HG03280 (cell line): ENCODE data around the gene SCAPER.
"Not testable (repeated sequence)": the region's sequence is repeated elsewhere in the genome, so short reads cannot be mapped to it uniquely, and the experiment has no call there.

Experiments
- ATAC-seq: cut with Tn5 transposase; IDR thresholded peaks from one replicate; pipeline ENCODE4 v1.9.1; 2021; ENCODE audit warnings: mild to moderate bottlenecking, moderate library complexity; ENCODE audit not compliant: unreplicated experiment

SCAPER gene

GRCh38 chr15:76433036-76433435 is 472.1 kb downstream of the SCAPER start:
- ATAC-seq = not testable (repeated sequence)

GRCh38 chr15:76432604-76433003 is 472.5 kb downstream of the SCAPER start:
- no peak for ATAC-seq

GRCh38 chr15:76431971-76432370 is 473.2 kb downstream of the SCAPER start:
- no peak for ATAC-seq

GRCh38 chr15:76430711-76431110 is 474.4 kb downstream of the SCAPER start:
- ATAC-seq = not testable (repeated sequence)

GRCh38 chr15:76429661-76430060 is 475.5 kb downstream of the SCAPER start:
- no peak for ATAC-seq

- ATAC-seq = no peak
Observed at GRCh38 chr15:76426941-76427340, 478.2 kb downstream of the SCAPER start.

GRCh38 chr15:76418352-76419140 is 486.6 kb downstream of the SCAPER start:
- ATAC-seq = no peak

GRCh38 chr15:76401285-76401684 is 503.9 kb downstream of the SCAPER start:
- no peak for ATAC-seq

- no peak for ATAC-seq
Observed at GRCh38 chr15:76398317-76399104, 506.6 kb downstream of the SCAPER start.

GRCh38 chr15:76393614-76394013 is 511.5 kb downstream of the SCAPER start:
- ATAC-seq = no peak

- ATAC-seq = no peak
Observed at GRCh38 chr15:76391847-76392246, 513.3 kb downstream of the SCAPER start.

GRCh38 chr15:76391309-76391708 is 513.8 kb downstream of the SCAPER start:
- ATAC-seq = no peak

GRCh38 chr15:76390571-76390970 is 514.6 kb downstream of the SCAPER start:
- ATAC-seq = no peak

GRCh38 chr15:76386926-76387325 is 518.2 kb downstream of the SCAPER start:
- no peak for ATAC-seq

- ATAC-seq = no peak
Observed at GRCh38 chr15:76386178-76386577, 519.0 kb downstream of the SCAPER start.

- no peak for ATAC-seq
Observed at GRCh38 chr15:76384409-76384808, 520.7 kb downstream of the SCAPER start.

- no peak for ATAC-seq
Observed at GRCh38 chr15:76382987-76383728, 522.0 kb downstream of the SCAPER start.

- ATAC-seq = no peak
Observed at GRCh38 chr15:76381366-76381765, 523.8 kb downstream of the SCAPER start.

- no peak for ATAC-seq
Observed at GRCh38 chr15:76380249-76380648, 524.9 kb downstream of the SCAPER start.

GRCh38 chr15:76378691-76379090 is 526.4 kb downstream of the SCAPER start:
- no peak for ATAC-seq

- ATAC-seq = no peak
Observed at GRCh38 chr15:76377751-76378150, 527.4 kb downstream of the SCAPER start.
